Upper lobe of left lung (tissue), 6 donors: Measurements from ENCODE around the gene VAMP7. TPM values are rescaled to one million over a fixed set of nuclear protein-coding genes. Genes with fewer than 3 reads are reported as not detected.
"Not testable (repeated sequence)": the region's sequence is repeated elsewhere in the genome, so short reads cannot be mapped to it uniquely, and the experiment has no call there.

Experiments
- ATAC-seq, 2 donors: fragments of 200-7000 bp; cut with Tn5 transposase; one replicate each; pipeline ENCODE4 v1.9.1; 2022; ENCODE audit warnings: mild to moderate bottlenecking in 2 of 2, moderate library complexity in 2 of 2; ENCODE audit not compliant: low FRiP score in 2 of 2
- DNase-seq, 2 donors: peaks; one replicate each; pipeline ENCODE4 v3.0.0-alpha.2; 2019 to 2020
- H3K27ac ChIP-seq, 4 donors: fragments of 200-600 bp; sonication (generic); one replicate each; pipeline ENCODE4 v1.5.1; 2016 to 2019
- H3K27me3 ChIP-seq, 4 donors: fragments of 200-600 bp; sonication (generic); one replicate each; pipeline ENCODE4 v1.5.1; 2017 to 2019
- H3K36me3 ChIP-seq, 4 donors: fragments of 200-600 bp; sonication (generic); one replicate each; pipeline ENCODE4 v1.5.1; 2016 to 2019
- H3K4me1 ChIP-seq, 4 donors: fragments of 200-600 bp; sonication (generic); one replicate each; pipeline ENCODE4 v1.5.1; 2018 to 2019
- H3K4me3 ChIP-seq, 4 donors: fragments of 200-600 bp; sonication (generic); one replicate each; pipeline ENCODE4 v1.5.1; 2017 to 2019; ENCODE audit warnings: mild to moderate bottlenecking in 2 of 4, moderate library complexity in 1 of 4
- H3K9me3 ChIP-seq, 4 donors: fragments of 200-600 bp; sonication (generic); one replicate each; pipeline ENCODE4 v1.5.1; 2018 to 2019
- EP300 ChIP-seq, 4 donors: sonication (generic); formaldehyde crosslinking; IDR thresholded peaks; one replicate each; pipeline ENCODE4 v1.5.1; 2017; ENCODE audit warnings: antibody characterized with exemption in 4 of 4, control low read depth in 2 of 4
- POLR2A ChIP-seq, 4 donors: fragments of 450-650 bp; IDR thresholded peaks; one replicate each; pipeline ENCODE4 v1.5.1; 2016 to 2017; ENCODE audit warnings: antibody characterized with exemption in 4 of 4, mild to moderate bottlenecking in 2 of 4
- POLR2AphosphoS5 ChIP-seq, 2 donors: sonication (generic); formaldehyde crosslinking; IDR thresholded peaks; one replicate each; pipeline ENCODE4 v1.5.1; 2017; ENCODE audit warnings: antibody characterized with exemption in 2 of 2
- WGBS, 2 donors: methylation state at CpG; one replicate each; pipeline ENCODE4 v1.1.5; 2017 to 2018; 5-methylcytosine and 5-hydroxymethylcytosine counted together
- total RNA-seq, 6 donors: library from RNA; depleted of rRNA in 4 of 6; stranded (reverse); fragments of >200 nt in 4 of 6; gene quantifications; one replicate each; pipeline versions ENCODE4 v1.1.0 to v1.2.1, GENCODE V29; 2016 to 2021
- TF ChIP-seq, protein P1 (sequence below), 6 experiments: fragments of 450-650 bp in 4 of 6; fragments of 200-600 bp in 2 of 6; sonication (generic) in 2 of 6; IDR thresholded peaks; one replicate each; pipeline ENCODE4 v1.5.1; 2016 to 2019; ENCODE audit warnings: antibody characterized with exemption in 6 of 6
- donor health status: DM: no; HTN: no; CAD: no; lungs with moderate emphysema.
- donor health status: DM: no; HTN: yes; CAD: no; lungs with severe emphysema.

VAMP7 gene
- total RNA-seq, 6 donors from 2014 or later: 18.9 to 32.7 (median 29.4) TPM

GRCh38 chrX:155966876-155967275 is 85.7 kb downstream of the VAMP7 start:
- ATAC-seq: no peak
- no peak for DNase-seq
- H3K27ac ChIP-seq: no peak overlapping the region
- no peaks in the 10 kb centered on the region for H3K4me1 ChIP-seq
- H3K9me3 ChIP-seq: peaks cover 0 to 12% (median 5%) of the 10 kb centered on the region in 4 donors
- no peak overlapping the region for H3K4me3 ChIP-seq
- H3K36me3 ChIP-seq: no peaks in the 10 kb centered on the region
- TF ChIP-seq POLR2A (IDR thresholded peaks at IDR 0.05): no peak
- TF ChIP-seq, protein P1, sequence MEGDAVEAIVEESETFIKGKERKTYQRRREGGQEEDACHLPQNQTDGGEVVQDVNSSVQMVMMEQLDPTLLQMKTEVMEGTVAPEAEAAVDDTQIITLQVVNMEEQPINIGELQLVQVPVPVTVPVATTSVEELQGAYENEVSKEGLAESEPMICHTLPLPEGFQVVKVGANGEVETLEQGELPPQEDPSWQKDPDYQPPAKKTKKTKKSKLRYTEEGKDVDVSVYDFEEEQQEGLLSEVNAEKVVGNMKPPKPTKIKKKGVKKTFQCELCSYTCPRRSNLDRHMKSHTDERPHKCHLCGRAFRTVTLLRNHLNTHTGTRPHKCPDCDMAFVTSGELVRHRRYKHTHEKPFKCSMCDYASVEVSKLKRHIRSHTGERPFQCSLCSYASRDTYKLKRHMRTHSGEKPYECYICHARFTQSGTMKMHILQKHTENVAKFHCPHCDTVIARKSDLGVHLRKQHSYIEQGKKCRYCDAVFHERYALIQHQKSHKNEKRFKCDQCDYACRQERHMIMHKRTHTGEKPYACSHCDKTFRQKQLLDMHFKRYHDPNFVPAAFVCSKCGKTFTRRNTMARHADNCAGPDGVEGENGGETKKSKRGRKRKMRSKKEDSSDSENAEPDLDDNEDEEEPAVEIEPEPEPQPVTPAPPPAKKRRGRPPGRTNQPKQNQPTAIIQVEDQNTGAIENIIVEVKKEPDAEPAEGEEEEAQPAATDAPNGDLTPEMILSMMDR (IDR thresholded peaks at IDR 0.05): peak in 2 of 6 experiments; percentile 17 to 34
- TF ChIP-seq EP300 (IDR thresholded peaks at IDR 0.05): no peak
- TF ChIP-seq POLR2AphosphoS5 (IDR thresholded peaks at IDR 0.05): no peak
- 45 to 51% methylated on average over 8 of the region's 8 CpGs for WGBS, 2 donors
- H3K27me3 ChIP-seq: no peaks in the 10 kb centered on the region

DNA sequence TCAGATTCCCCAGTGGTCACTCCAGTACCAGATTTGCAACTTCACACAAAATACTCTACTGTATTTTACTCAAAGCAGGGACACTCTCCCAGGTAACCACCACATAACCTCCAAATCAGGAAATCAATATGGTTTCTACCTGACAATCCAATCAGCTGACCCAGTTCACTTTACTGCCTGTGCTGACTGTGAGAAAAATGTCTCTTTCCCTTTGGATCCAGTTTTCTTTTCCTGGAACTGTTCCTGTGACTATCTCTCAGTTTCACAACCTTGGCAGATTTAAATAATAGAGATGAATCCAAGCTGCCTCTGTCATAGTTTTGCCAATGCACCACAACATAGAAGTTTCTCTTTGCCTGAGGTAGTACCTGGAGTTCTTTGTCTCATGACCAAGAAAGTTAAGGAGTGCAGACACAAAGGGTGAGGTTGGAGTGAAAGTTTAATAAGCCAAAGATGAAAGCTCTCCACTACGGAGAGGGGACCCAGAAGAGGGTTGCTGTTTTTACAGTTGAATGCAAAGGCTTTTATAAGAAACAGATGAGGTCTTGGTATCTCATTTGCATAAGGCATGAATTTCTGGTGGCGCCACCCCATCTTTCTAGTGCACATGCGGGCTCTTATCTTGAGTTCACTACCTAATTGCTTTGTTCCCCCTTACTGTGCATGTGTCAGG is 86.6 kb downstream of the VAMP7 start:
- no peaks in the 10 kb centered on the region for H3K4me1 ChIP-seq
- TF ChIP-seq POLR2AphosphoS5 (IDR thresholded peaks at IDR 0.05) (no peak), EP300 (IDR thresholded peaks at IDR 0.05) (no peak), POLR2A (IDR thresholded peaks at IDR 0.05) (no peak)
- TF ChIP-seq, protein P1 (IDR thresholded peaks at IDR 0.05): no peak
- H3K27ac ChIP-seq: no peak overlapping the region
- no peak for ATAC-seq
- no peaks in the 10 kb centered on the region for H3K27me3 ChIP-seq
- no peaks in the 10 kb centered on the region for H3K36me3 ChIP-seq
- H3K9me3 ChIP-seq: peaks cover 0 to 12% (median 5%) of the 10 kb centered on the region in 4 donors
- 75 to 77% methylated on average over 3 of the region's 3 CpGs for WGBS, 2 donors
- DNase-seq: no peak
- H3K4me3 ChIP-seq: no peak overlapping the region

DNA sequence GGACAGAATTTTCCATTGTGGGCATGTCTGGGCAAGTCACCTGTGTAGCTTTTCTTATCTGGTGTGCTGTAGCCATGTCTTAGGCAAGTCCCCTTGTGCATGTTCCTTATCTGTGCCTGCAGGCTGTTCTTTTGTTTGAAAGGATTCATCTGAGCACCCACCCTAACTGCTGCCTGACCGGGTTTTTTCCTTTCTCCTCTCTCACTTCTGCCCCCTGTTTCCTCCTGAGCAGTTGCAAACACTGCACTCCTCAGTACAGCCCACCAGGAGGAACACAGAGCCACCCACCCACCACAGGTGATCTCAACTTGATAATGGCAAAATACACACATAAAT is 87.1 kb downstream of the VAMP7 start:
- no peak for ATAC-seq
- no peaks in the 10 kb centered on the region for H3K36me3 ChIP-seq
- H3K9me3 ChIP-seq: peaks cover 0 to 12% (median 5%) of the 10 kb centered on the region in 4 donors
- H3K27me3 ChIP-seq: no peaks in the 10 kb centered on the region
- no peaks in the 10 kb centered on the region for H3K4me1 ChIP-seq
- WGBS, 2 donors: 36 to 44% methylated on average over 1 of the region's 1 CpG
- no peak for DNase-seq
- H3K27ac ChIP-seq: no peak overlapping the region
- H3K4me3 ChIP-seq: no peak overlapping the region
- TF ChIP-seq, protein P1 (IDR thresholded peaks at IDR 0.05): no peak
- no peak for TF ChIP-seq POLR2A (IDR thresholded peaks at IDR 0.05)
- no peak for TF ChIP-seq EP300 (IDR thresholded peaks at IDR 0.05)
- TF ChIP-seq POLR2AphosphoS5 (IDR thresholded peaks at IDR 0.05): no peak

GRCh38 chrX:155968791-155969190 is 87.6 kb downstream of the VAMP7 start:
- Histone ChIP-seq H3K27me3 (no peaks in the 10 kb centered on the region), H3K4me1 (no peaks in the 10 kb centered on the region), H3K36me3 (no peaks in the 10 kb centered on the region), H3K27ac (no peak overlapping the region), H3K4me3 (no peak overlapping the region), H3K9me3 (peaks cover 0 to 9% (median 4%) of the 10 kb centered on the region in 4 donors)
- no peak for DNase-seq
- WGBS, 2 donors: 21 to 36% methylated on average over 5 of the region's 5 CpGs
- no peak for TF ChIP-seq EP300 (IDR thresholded peaks at IDR 0.05)
- TF ChIP-seq POLR2A (IDR thresholded peaks at IDR 0.05): no peak
- no peak for TF ChIP-seq POLR2AphosphoS5 (IDR thresholded peaks at IDR 0.05)
- TF ChIP-seq, protein P1 (IDR thresholded peaks at IDR 0.05): no peak
- no peak for ATAC-seq

- not testable (repeated sequence) for ATAC-seq, DNase-seq
- 70 to 79% methylated on average over 5 of the region's 5 CpGs for WGBS, 2 donors
Observed at GRCh38 chrX:155971658-155972057, 90.5 kb downstream of the VAMP7 start.

GRCh38 chrX:155972241-155972640 is 91.1 kb downstream of the VAMP7 start:
- H3K9me3 ChIP-seq, H3K27ac ChIP-seq, ATAC-seq, H3K27me3 ChIP-seq, H3K4me3 ChIP-seq, H3K36me3 ChIP-seq, H3K4me1 ChIP-seq: not testable (repeated sequence)
- WGBS, 2 donors: 74 to 76% methylated on average over 7 of the region's 7 CpGs
- peak in 1 of 2 donors; percentile 32 for DNase-seq

More at GRCh38 chrX:155971658-155972057, 90.5 kb downstream of the VAMP7 start:
- not testable (repeated sequence) for H3K4me1 ChIP-seq, H3K36me3 ChIP-seq, H3K4me3 ChIP-seq, H3K9me3 ChIP-seq, H3K27me3 ChIP-seq, H3K27ac ChIP-seq
